Liver (tissue), 9 donors: ENCODE measurements around the gene FBXL4. TPM values are rescaled to one million over a fixed set of nuclear protein-coding genes. Genes with fewer than 3 reads are reported as not detected.

ENCODE experiments used
- DNase-seq: peaks from one replicate; pipeline ENCODE4 v3.0.0-alpha.2; 2017; ENCODE audit warnings: low spot score
- H3K27ac ChIP-seq, 2 donors: one replicate each; pipeline ENCODE4 v1.7.0; 2013; ENCODE audit warnings: inconsistent platforms in 2 of 2, low read length in 2 of 2, control low read depth in 1 of 2, low read depth in 1 of 2, mild to moderate bottlenecking in 1 of 2
- H3K27me3 ChIP-seq, 4 donors: one replicate each; pipeline versions ENCODE4 v1.6.1 to v1.7.0; 2013; ENCODE audit warnings: low read length in 3 of 4, inconsistent platforms in 1 of 4, mild to moderate bottlenecking in 1 of 4, moderate library complexity in 1 of 4; ENCODE audit not compliant: control insufficient read depth in 4 of 4, insufficient read depth in 4 of 4
- H3K36me3 ChIP-seq, 4 donors: one replicate each; pipeline versions ENCODE4 v1.6.1 to v1.7.0; 2013; ENCODE audit warnings: low read length in 3 of 4, mild to moderate bottlenecking in 3 of 4, low read depth in 1 of 4, moderate library complexity in 1 of 4; ENCODE audit not compliant: control insufficient read depth in 4 of 4, insufficient read depth in 3 of 4
- H3K4me1 ChIP-seq, 4 donors: one replicate each; pipeline versions ENCODE4 v1.6.1 to v1.7.0; 2013; ENCODE audit warnings: low read length in 3 of 4, mild to moderate bottlenecking in 3 of 4, moderate library complexity in 1 of 4; ENCODE audit not compliant: control insufficient read depth in 4 of 4, insufficient read depth in 4 of 4
- H3K4me3 ChIP-seq, 3 donors: one replicate each; pipeline versions ENCODE4 v1.6.1 to v1.7.0; 2013; ENCODE audit warnings: low read length in 3 of 3, control low read depth in 1 of 3, low read depth in 1 of 3, mild to moderate bottlenecking in 1 of 3
- H3K9ac ChIP-seq, 2 donors: one replicate each; pipeline ENCODE4 v1.7.0; 2013; ENCODE audit warnings: low read length in 2 of 2, mild to moderate bottlenecking in 2 of 2, moderate library complexity in 2 of 2, control low read depth in 1 of 2, low read depth in 1 of 2
- H3K9me3 ChIP-seq, 4 donors: one replicate each; pipeline versions ENCODE4 v1.6.1 to v1.7.0; 2013; ENCODE audit warnings: low read length in 3 of 4; ENCODE audit not compliant: control insufficient read depth in 4 of 4
- CTCF ChIP-seq: fragments of 150-350 bp; IDR thresholded peaks from 2 replicates; pipeline ENCODE4 v1.5.1; 2017; ENCODE audit warnings: improper control_type of control experiment, low read depth, low read length; ENCODE audit not compliant: missing input control
- EGR1 ChIP-seq, 2 donors: IDR thresholded peaks; 2 replicates each; pipeline ENCODE4 v1.6.1; 2016 to 2018; ENCODE audit warnings: antibody characterized with exemption in 2 of 2, low read depth in 2 of 2
- FOXA2 ChIP-seq: IDR thresholded peaks from 2 replicates; pipeline ENCODE4 v1.6.1; 2016; ENCODE audit warnings: antibody characterized with exemption
- GABPA ChIP-seq, 2 donors: IDR thresholded peaks in 1 of 2; conservative IDR thresholded peaks in 1 of 2; 2 replicates each; pipeline ENCODE4 v1.6.1; 2016; ENCODE audit warnings: antibody characterized with exemption in 2 of 2, mild to moderate bottlenecking in 1 of 2, moderate library complexity in 1 of 2
- HNF4A ChIP-seq, 2 donors: conservative IDR thresholded peaks; 2 replicates each; pipeline ENCODE4 v1.6.1; 2016; ENCODE audit warnings: antibody characterized with exemption in 2 of 2, mild to moderate bottlenecking in 2 of 2
- HNF4G ChIP-seq: IDR thresholded peaks from 2 replicates; pipeline ENCODE4 v1.6.1; 2016; ENCODE audit warnings: antibody characterized with exemption
- JUND ChIP-seq, 2 donors: IDR thresholded peaks; 2 replicates each; pipeline ENCODE4 v1.6.1; 2016; ENCODE audit warnings: antibody characterized with exemption in 2 of 2
- NR2F2 ChIP-seq: IDR thresholded peaks from 2 replicates; pipeline ENCODE4 v1.6.1; 2016; ENCODE audit warnings: antibody characterized with exemption
- RAD21 ChIP-seq, 2 donors: IDR thresholded peaks; 2 replicates each; pipeline ENCODE4 v1.6.1; 2016; ENCODE audit warnings: antibody characterized with exemption in 2 of 2, mild to moderate bottlenecking in 2 of 2
- RXRA ChIP-seq, 2 donors: IDR thresholded peaks; 2 replicates each; pipeline ENCODE4 v1.6.1; 2017 to 2018; ENCODE audit warnings: antibody characterized with exemption in 2 of 2, mild to moderate bottlenecking in 1 of 2
- SP1 ChIP-seq: IDR thresholded peaks from 2 replicates; pipeline ENCODE4 v1.6.1; 2018; ENCODE audit warnings: antibody characterized with exemption, mild to moderate bottlenecking
- TAF1 ChIP-seq: conservative IDR thresholded peaks from 2 replicates; pipeline ENCODE4 v1.6.1; 2016; ENCODE audit warnings: antibody characterized with exemption, mild to moderate bottlenecking
- YY1 ChIP-seq: IDR thresholded peaks from 2 replicates; pipeline ENCODE4 v1.6.1; 2016; ENCODE audit warnings: antibody characterized with exemption, mild to moderate bottlenecking
- WGBS: extraction: QIAGEN DNeasy Blood & Tissue Kit; methylation state at CpG from one replicate; pipeline ENCODE4 v1.1.7; 2013; 5-methylcytosine and 5-hydroxymethylcytosine counted together
- polyA plus RNA-seq, 2 donors: library from polyadenylated mRNA; stranded (reverse) in 1 of 2; unstranded in 1 of 2; fragments of 200-250 nt in 1 of 2; fragments of >200 nt in 1 of 2; fragmentation: Nextera tagmentation in 1 of 2; extraction: Ambion mirVana in 1 of 2; gene quantifications; one replicate each; pipeline versions ENCODE4 v1.2.1 to v1.2.3, GENCODE V29; 2013 to 2015
- total RNA-seq, 2 donors: library from RNA; depleted of rRNA; stranded (reverse); fragments of >200 nt; gene quantifications; one replicate each; pipeline ENCODE4 v1.2.3, GENCODE V29; 2014
- TF ChIP-seq, protein P1 (sequence below): IDR thresholded peaks from 2 replicates; pipeline ENCODE4 v1.6.1; 2016; ENCODE audit warnings: antibody characterized with exemption, mild to moderate bottlenecking
- TF ChIP-seq, protein P2 (sequence below): IDR thresholded peaks from 2 replicates; pipeline ENCODE4 v1.6.1; 2016; ENCODE audit warnings: antibody characterized with exemption
- TF ChIP-seq, protein P3 (sequence below): IDR thresholded peaks from 2 replicates; pipeline ENCODE4 v1.6.1; 2016; ENCODE audit warnings: antibody characterized with exemption
- donor health status: healthy.
- donor health status: healthy.
- donor health status: healthy.
- donor health status: healthy.
- donor health status: healthy.

FBXL4 gene
- total and polyA plus RNA-seq, 4 donors: 4.1 to 18.8 (median 14.0) TPM

DNA sequence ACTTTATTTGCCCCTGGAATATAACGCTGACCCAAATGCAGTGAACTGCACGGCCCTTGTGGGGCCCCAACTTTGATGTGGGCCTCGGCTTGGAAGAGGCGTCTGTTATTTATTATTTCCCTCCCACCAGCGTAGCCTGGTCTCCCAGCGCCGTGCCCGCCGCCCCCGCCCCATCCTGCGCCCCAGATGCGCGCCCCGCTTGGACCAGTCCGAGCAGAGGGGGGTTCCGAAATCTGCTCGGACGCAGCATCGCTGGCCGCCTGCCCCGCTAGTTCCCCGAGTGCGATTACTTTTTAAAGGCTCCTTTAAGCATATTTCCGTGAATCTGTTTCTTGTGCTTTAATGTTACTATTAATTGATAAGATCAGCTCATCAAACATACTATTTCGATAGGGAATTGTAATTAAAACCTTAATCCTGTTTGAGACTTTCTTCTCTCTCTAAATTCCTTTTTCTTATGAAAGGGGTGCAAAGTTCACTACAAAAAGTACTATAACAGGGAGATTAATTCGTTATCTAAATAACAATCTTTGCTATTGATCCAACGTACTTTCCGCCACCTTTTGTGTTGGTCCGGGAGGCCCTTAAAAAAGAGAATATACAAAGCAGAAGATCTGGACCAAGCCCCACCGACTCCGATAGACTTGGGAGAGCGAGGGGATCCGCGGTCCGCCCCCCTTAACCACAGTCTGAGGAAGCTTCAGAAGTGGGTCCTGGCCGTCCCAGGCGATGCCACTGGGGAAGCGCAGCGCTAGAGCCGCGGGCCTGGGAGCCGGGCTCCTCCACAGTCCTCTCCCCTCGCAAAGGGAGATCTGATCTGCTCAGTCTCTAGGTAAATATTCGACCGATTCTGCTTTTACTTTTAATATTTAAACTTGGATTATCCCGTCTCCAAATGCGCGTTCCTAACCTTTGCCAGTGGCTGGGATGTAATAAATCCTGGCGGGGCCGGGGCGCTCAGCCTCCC, 103.2 kb downstream of the FBXL4 start:
- Histone ChIP-seq H3K4me3 (peak overlapping the region in 1 of 3 donors; percentile 49), H3K9ac (no peak overlapping the region), H3K36me3 (no peaks in the 10 kb centered on the region), H3K27me3 (peaks cover 0 to 29% (median 12%) of the 10 kb centered on the region in 4 donors), H3K4me1 (peaks cover 10 to 24% (median 14%) of the 10 kb centered on the region in 4 donors), H3K27ac (no peak overlapping the region), H3K9me3 (no peaks in the 10 kb centered on the region)
- DNase-seq: no peak
- WGBS: 7% methylated on average over 51 of the region's 51 CpGs
- TF ChIP-seq HNF4G (no peak), RXRA (IDR thresholded peaks at IDR 0.05) (no peak), GABPA (IDR thresholded peaks at IDR 0.05 in 1 of 2, conservative IDR thresholded peaks at IDR 0.05 in 1 of 2) (no peak), FOXA2 (no peak), RAD21 (IDR thresholded peaks at IDR 0.05) (no peak), TAF1 (no peak), EGR1 (IDR thresholded peaks at IDR 0.05; ENCODE audit: low read depth in 2 of 2) (no peak), JUND (IDR thresholded peaks at IDR 0.05) (no peak)
- TF ChIP-seq, protein P1, sequence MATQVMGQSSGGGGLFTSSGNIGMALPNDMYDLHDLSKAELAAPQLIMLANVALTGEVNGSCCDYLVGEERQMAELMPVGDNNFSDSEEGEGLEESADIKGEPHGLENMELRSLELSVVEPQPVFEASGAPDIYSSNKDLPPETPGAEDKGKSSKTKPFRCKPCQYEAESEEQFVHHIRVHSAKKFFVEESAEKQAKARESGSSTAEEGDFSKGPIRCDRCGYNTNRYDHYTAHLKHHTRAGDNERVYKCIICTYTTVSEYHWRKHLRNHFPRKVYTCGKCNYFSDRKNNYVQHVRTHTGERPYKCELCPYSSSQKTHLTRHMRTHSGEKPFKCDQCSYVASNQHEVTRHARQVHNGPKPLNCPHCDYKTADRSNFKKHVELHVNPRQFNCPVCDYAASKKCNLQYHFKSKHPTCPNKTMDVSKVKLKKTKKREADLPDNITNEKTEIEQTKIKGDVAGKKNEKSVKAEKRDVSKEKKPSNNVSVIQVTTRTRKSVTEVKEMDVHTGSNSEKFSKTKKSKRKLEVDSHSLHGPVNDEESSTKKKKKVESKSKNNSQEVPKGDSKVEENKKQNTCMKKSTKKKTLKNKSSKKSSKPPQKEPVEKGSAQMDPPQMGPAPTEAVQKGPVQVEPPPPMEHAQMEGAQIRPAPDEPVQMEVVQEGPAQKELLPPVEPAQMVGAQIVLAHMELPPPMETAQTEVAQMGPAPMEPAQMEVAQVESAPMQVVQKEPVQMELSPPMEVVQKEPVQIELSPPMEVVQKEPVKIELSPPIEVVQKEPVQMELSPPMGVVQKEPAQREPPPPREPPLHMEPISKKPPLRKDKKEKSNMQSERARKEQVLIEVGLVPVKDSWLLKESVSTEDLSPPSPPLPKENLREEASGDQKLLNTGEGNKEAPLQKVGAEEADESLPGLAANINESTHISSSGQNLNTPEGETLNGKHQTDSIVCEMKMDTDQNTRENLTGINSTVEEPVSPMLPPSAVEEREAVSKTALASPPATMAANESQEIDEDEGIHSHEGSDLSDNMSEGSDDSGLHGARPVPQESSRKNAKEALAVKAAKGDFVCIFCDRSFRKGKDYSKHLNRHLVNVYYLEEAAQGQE: no peak

DNA sequence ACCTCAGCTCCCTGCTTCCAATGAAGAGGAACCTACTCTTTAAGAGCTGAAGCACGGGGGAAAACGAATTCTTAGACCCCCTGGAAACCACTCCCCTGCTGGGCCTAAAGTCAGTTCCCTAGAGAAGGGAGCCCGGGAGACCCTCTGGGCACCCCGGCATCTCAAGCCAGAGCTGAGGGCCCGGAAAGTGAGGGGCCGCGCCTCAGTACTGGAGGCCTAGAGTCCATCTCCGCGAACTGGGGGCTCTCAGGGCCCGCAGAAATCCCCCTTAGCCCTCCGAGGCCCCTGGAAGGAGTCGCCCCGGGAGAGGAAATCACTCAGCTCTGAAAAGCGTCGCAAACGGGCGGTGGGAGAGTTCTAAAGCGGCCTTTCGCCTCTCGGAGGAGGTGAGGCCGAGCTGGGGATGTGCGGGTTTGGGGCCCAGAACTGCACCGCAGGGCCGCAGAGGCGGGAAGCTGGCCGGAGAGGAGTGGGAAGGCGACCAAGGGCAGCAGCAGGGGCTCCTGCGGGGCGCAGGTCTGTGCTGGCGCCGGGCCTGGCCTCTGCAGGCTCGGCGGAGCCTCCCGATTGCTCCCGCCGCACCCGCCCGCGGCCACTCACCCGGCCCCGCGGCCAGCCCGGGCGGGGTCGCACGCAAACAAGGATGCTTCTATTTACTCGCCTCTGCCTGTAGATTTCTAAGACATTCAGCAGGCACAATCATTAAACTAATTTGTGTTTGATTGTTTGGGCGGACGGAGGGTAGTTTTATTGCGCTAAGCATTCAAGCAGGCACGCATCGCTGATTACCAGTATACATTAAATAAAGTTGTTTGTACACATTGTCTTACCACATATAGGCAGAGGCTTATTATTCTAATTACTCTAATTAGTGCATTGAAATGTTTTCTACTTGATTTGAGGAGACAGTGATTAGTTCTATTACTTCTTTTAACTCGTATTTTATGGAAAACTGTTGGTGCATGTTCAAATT, 104.2 kb downstream of the FBXL4 start:
- Histone ChIP-seq H3K27me3 (peaks cover 0 to 27% (median 13%) of the 10 kb centered on the region in 4 donors), H3K9me3 (no peaks in the 10 kb centered on the region), H3K4me1 (peaks cover 10 to 24% (median 14%) of the 10 kb centered on the region in 4 donors), H3K4me3 (no peak overlapping the region), H3K27ac (no peak overlapping the region), H3K36me3 (no peaks in the 10 kb centered on the region), H3K9ac (no peak overlapping the region)
- WGBS: 10% methylated on average over 53 of the region's 53 CpGs
- no peak for DNase-seq
- TF ChIP-seq RAD21 (IDR thresholded peaks at IDR 0.05): no peak
- TF ChIP-seq, protein P2, sequence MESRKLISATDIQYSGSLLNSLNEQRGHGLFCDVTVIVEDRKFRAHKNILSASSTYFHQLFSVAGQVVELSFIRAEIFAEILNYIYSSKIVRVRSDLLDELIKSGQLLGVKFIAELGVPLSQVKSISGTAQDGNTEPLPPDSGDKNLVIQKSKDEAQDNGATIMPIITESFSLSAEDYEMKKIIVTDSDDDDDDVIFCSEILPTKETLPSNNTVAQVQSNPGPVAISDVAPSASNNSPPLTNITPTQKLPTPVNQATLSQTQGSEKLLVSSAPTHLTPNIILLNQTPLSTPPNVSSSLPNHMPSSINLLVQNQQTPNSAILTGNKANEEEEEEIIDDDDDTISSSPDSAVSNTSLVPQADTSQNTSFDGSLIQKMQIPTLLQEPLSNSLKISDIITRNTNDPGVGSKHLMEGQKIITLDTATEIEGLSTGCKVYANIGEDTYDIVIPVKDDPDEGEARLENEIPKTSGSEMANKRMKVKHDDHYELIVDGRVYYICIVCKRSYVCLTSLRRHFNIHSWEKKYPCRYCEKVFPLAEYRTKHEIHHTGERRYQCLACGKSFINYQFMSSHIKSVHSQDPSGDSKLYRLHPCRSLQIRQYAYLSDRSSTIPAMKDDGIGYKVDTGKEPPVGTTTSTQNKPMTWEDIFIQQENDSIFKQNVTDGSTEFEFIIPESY: no peak
- no peak for TF ChIP-seq HNF4G
- no peak for TF ChIP-seq RXRA (IDR thresholded peaks at IDR 0.05)
- no peak for TF ChIP-seq YY1
- TF ChIP-seq HNF4A (conservative IDR thresholded peaks at IDR 0.05): no peak
- no peak for TF ChIP-seq CTCF
- TF ChIP-seq, protein P1: no peak
- no peak for TF ChIP-seq NR2F2
- no peak for TF ChIP-seq EGR1 (IDR thresholded peaks at IDR 0.05; ENCODE audit: low read depth in 2 of 2)
- TF ChIP-seq JUND (IDR thresholded peaks at IDR 0.05): no peak
- no peak for TF ChIP-seq SP1
- TF ChIP-seq TAF1: no peak
- no peak for TF ChIP-seq GABPA (IDR thresholded peaks at IDR 0.05 in 1 of 2, conservative IDR thresholded peaks at IDR 0.05 in 1 of 2)
- TF ChIP-seq FOXA2: no peak
- TF ChIP-seq, protein P3, sequence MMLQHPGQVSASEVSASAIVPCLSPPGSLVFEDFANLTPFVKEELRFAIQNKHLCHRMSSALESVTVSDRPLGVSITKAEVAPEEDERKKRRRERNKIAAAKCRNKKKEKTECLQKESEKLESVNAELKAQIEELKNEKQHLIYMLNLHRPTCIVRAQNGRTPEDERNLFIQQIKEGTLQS: no peak
